GM12801 (cell line): Measurements from ENCODE around the gene TMEM45A.

Source experiments
- CTCF ChIP-seq: IDR thresholded peaks from one replicate; pipeline ENCODE4 v1.5.1; 2011; ENCODE audit warnings: control low read depth; ENCODE audit not compliant: insufficient read length; ENCODE audit errors: extremely low read depth

Gene TMEM45A

GRCh38 chr3:100499651-100500050, 7.2 kb downstream of the TMEM45A start:
- TF ChIP-seq CTCF, result no peak

GRCh38 chr3:100500320-100500880, 8.0 kb downstream of the TMEM45A start:
- TF ChIP-seq CTCF, result no peak

GRCh38 chr3:100503448-100503847, 11.0 kb downstream of the TMEM45A start:
- TF ChIP-seq CTCF, result no peak

GRCh38 chr3:100506355-100506754, 13.9 kb downstream of the TMEM45A start:
- TF ChIP-seq CTCF, result no peak

- TF ChIP-seq CTCF, result no peak
Observed at GRCh38 chr3:100516232-100516631, 23.8 kb downstream of the TMEM45A start.

GRCh38 chr3:100516838-100517237, 24.4 kb downstream of the TMEM45A start:
- TF ChIP-seq CTCF, result no peak

- no peak for TF ChIP-seq CTCF
Observed at GRCh38 chr3:100517276-100517675, 24.9 kb downstream of the TMEM45A start.
